PFSK-1 (cell line): ENCODE data around the gene SDK1.

Experiments used
- POLR2AphosphoS5 ChIP-seq: IDR thresholded peaks from 2 replicates; pipeline ENCODE4 v1.6.1; 2012; ENCODE audit warnings: low read depth, mild to moderate bottlenecking, control low read depth, low read length, moderate library complexity
- SIN3A ChIP-seq: IDR thresholded peaks from 2 replicates; pipeline ENCODE4 v1.6.1; 2012; ENCODE audit warnings: mild to moderate bottlenecking, low read length, moderate library complexity, borderline replicate concordance; ENCODE audit not compliant: insufficient read depth
- TF ChIP-seq, protein P1 (sequence below), 2 experiments: IDR thresholded peaks; 2 replicates each; pipeline versions ENCODE4 v1.6.1 to v1.8.0; 2011 to 2012; ENCODE audit warnings: low read depth in 2 of 2, low read length in 2 of 2, control low read depth in 1 of 2, inconsistent platforms in 1 of 2, mild to moderate bottlenecking in 1 of 2, moderate library complexity in 1 of 2; ENCODE audit not compliant: insufficient read depth in 1 of 2

DNA sequence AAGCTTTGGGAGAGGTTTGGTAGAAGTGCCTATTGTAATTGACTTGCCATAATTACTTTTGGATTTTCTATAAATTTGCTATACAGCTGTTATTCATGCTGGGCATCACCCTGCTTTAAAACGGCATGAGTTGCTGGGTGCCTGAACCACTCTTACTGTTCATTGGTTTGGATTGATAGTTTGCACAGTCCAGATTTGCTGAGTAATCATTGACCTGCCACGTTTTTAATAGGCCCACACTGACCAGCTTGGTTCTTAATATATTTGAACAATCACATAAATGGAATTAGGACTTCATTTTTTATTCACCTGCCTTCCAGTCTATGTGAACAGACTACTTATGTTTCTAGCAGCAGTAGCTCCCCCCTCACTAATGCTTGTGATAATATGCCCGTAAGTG, 630.8 kb downstream of the SDK1 start:
- TF ChIP-seq, protein P1, sequence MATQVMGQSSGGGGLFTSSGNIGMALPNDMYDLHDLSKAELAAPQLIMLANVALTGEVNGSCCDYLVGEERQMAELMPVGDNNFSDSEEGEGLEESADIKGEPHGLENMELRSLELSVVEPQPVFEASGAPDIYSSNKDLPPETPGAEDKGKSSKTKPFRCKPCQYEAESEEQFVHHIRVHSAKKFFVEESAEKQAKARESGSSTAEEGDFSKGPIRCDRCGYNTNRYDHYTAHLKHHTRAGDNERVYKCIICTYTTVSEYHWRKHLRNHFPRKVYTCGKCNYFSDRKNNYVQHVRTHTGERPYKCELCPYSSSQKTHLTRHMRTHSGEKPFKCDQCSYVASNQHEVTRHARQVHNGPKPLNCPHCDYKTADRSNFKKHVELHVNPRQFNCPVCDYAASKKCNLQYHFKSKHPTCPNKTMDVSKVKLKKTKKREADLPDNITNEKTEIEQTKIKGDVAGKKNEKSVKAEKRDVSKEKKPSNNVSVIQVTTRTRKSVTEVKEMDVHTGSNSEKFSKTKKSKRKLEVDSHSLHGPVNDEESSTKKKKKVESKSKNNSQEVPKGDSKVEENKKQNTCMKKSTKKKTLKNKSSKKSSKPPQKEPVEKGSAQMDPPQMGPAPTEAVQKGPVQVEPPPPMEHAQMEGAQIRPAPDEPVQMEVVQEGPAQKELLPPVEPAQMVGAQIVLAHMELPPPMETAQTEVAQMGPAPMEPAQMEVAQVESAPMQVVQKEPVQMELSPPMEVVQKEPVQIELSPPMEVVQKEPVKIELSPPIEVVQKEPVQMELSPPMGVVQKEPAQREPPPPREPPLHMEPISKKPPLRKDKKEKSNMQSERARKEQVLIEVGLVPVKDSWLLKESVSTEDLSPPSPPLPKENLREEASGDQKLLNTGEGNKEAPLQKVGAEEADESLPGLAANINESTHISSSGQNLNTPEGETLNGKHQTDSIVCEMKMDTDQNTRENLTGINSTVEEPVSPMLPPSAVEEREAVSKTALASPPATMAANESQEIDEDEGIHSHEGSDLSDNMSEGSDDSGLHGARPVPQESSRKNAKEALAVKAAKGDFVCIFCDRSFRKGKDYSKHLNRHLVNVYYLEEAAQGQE (IDR thresholded peaks at IDR 0.05; ENCODE audit: insufficient read depth in 1 of 2, low read depth in 2 of 2, low read length in 2 of 2) = no peak
- TF ChIP-seq POLR2AphosphoS5 (no peak), SIN3A (no peak)
